T-cell (primary cell): ENCODE data around the gene FAM43A. TPM values are rescaled to one million over a fixed set of nuclear protein-coding genes. Genes with fewer than 3 reads are reported as not detected.

Experiments used
- ATAC-seq, 4 experiments: fragments of 200-7000 bp in 3 of 4; fragments of 150-1000 bp in 1 of 4; cut with Tn5 transposase; replicated peaks in 1 of 4; 1 replicate in 3 of 4; 2 replicates in 1 of 4; pipeline ENCODE4 v1.10.0; 2021; ENCODE audit warnings: moderate library complexity in 3 of 4, mild to moderate bottlenecking in 2 of 4, moderate number of reproducible peaks in 1 of 4
- CTCF ChIA-PET, 2 donors: fragments of 300-600 bp; sonication (Branson Sonifier 250); formaldehyde crosslinking; loops; one replicate each; lab custom pipeline; 2022; ENCODE audit warnings: antibody characterized with exemption in 2 of 2; lab: Charles Lee
- POLR2A ChIA-PET, 2 donors: fragments of 300-600 bp; sonication (Branson Sonifier 250); formaldehyde crosslinking; loops; one replicate each; lab custom pipeline; 2022; ENCODE audit warnings: antibody characterized with exemption in 2 of 2; lab: Charles Lee
- DNase-seq, 35 experiments: peaks; one replicate each; pipeline versions ENCODE4 v3.0.0 to v3.0.0-alpha.2; 2013 to 2023
- H3K27ac ChIP-seq: one replicate; pipeline ENCODE4 v1.5.1; 2013; ENCODE audit warnings: low read length
- H3K27me3 ChIP-seq, 2 experiments: replicated peaks in 1 of 2; 1 replicate in 1 of 2; 2 replicates in 1 of 2; pipeline versions ENCODE4 v1.6.1 to v1.7.0; 2013; ENCODE audit warnings: low read length in 1 of 2, mixed read lengths in 1 of 2; ENCODE audit not compliant: control insufficient read depth in 2 of 2, insufficient read depth in 2 of 2; ENCODE audit errors: extremely low read depth in 1 of 2
- H3K36me3 ChIP-seq, 2 donors: 1 replicate in 1 of 2; 2 replicates in 1 of 2; pipeline versions ENCODE4 v1.6.1 to v1.7.0; 2013; ENCODE audit warnings: low read length in 1 of 2; ENCODE audit not compliant: control insufficient read depth in 2 of 2, insufficient read depth in 1 of 2; ENCODE audit errors: extremely low read depth in 1 of 2
- H3K4me1 ChIP-seq, 2 experiments: 1 replicate in 1 of 2; 2 replicates in 1 of 2; pipeline versions ENCODE4 v1.6.1 to v1.7.0; 2013; ENCODE audit warnings: low read length in 2 of 2, mixed read lengths in 1 of 2; ENCODE audit not compliant: insufficient read depth in 2 of 2, control insufficient read depth in 1 of 2; ENCODE audit errors: extremely low read depth in 1 of 2
- H3K4me3 ChIP-seq, 2 donors: 1 replicate in 1 of 2; 2 replicates in 1 of 2; pipeline versions ENCODE4 v1.5.1 to v1.7.0; 2013; ENCODE audit warnings: mild to moderate bottlenecking in 2 of 2, low read length in 1 of 2, moderate library complexity in 1 of 2; ENCODE audit not compliant: control insufficient read depth in 1 of 2; ENCODE audit errors: extremely low read depth in 1 of 2
- H3K9me3 ChIP-seq: 2 replicates; pipeline ENCODE4 v1.7.0; 2013
- H3K27ac Mint-ChIP-seq, 2 donors: one replicate each; pipeline ENCODE4 v1.8.0; 2020 to 2021; ENCODE audit warnings: mild to moderate bottlenecking in 2 of 2, mixed read lengths in 2 of 2
- H3K27me3 Mint-ChIP-seq, 2 donors: one replicate each; pipeline ENCODE4 v1.8.0; 2021 to 2022; ENCODE audit warnings: mixed read lengths in 2 of 2
- H3K36me3 Mint-ChIP-seq: one replicate; pipeline ENCODE4 v1.8.0; 2021; ENCODE audit warnings: mixed read lengths
- H3K4me1 Mint-ChIP-seq, 3 donors: one replicate each; pipeline ENCODE4 v1.8.0; 2020 to 2022; ENCODE audit warnings: mixed read lengths in 3 of 3, mild to moderate bottlenecking in 1 of 3
- H3K4me3 Mint-ChIP-seq, 3 donors: one replicate each; pipeline ENCODE4 v1.8.0; 2020 to 2022; ENCODE audit warnings: mild to moderate bottlenecking in 3 of 3, mixed read lengths in 3 of 3, moderate library complexity in 3 of 3
- H3K9me3 Mint-ChIP-seq, 3 donors: one replicate each; pipeline ENCODE4 v1.8.0; 2020 to 2022; ENCODE audit warnings: mixed read lengths in 3 of 3
- WGBS: methylation state at CpG from one replicate; pipeline ENCODE4 v1.1.5; 2013; ENCODE audit warnings: missing lambda C conversion rate; ENCODE audit not compliant: insufficient coverage; 5-methylcytosine and 5-hydroxymethylcytosine counted together
- total RNA-seq, 35 experiments: library from RNA in 6 of 35; stranded (reverse) in 6 of 35; fragments of 120-200 nt in 1 of 35; gene quantifications; one replicate each; pipeline versions ENCODE4 v1.2.1 to v1.2.4 and lab custom pipeline; 2013 to 2026

FAM43A gene
- total RNA-seq, 5 donors from 2014 or later (not counting 1 experiment from before 2014, with no cell fraction given), result 2.2 to 14.2 (median 8.1) TPM

- ATAC-seq (peak in 2 of 4 experiments; percentile 5 to 24), DNase-seq (peak in 3 of 35 experiments; percentile 5 to 34 (median 16))
- Mint-ChIP-seq H3K9me3 (no peaks in the 10 kb centered on the region), H3K27ac (peak overlapping the region; percentile 83), H3K4me3 (peak overlapping the region; percentile 81 to 95 (median 89)), H3K36me3 (no peaks in the 10 kb centered on the region), H3K27me3 (peaks cover 13 to 17% of the 10 kb centered on the region in 2 donors), H3K4me1 (peaks cover 50 to 59% (median 51%) of the 10 kb centered on the region in 3 donors)
- no CpG with 5 or more reads among the region's 13 CpGs for WGBS
- Histone ChIP-seq H3K27ac (peak overlapping the region; percentile 35), H3K9me3 (no peaks in the 10 kb centered on the region), H3K27me3 (peaks cover 0 to 25% of the 10 kb centered on the region in 2 experiments), H3K4me1 (peaks cover 19 to 52% of the 10 kb centered on the region in 2 experiments), H3K4me3 (peak overlapping the region; percentile 69 to 70), H3K36me3 (no peaks in the 10 kb centered on the region)
- ChIA-PET CTCF (interaction anchor here in 1 of 2 donors (0.7 to 3.6 kb wide), 4 partner anchors 9 to 740 kb away, joined by 3 to 41 read pairs (median 4); partner anchors contain the start of gene LSG1), POLR2A (no interaction called here)
Observed at GRCh38 chr3:194685065-194685717, 492 bp upstream of the FAM43A start.

GRCh38 chr3:194686414-194686815 lies 732 bp downstream of the FAM43A start:
- H3K9me3 Mint-ChIP-seq, result no peaks in the 10 kb centered on the region
- ChIA-PET CTCF (interaction anchor here in 1 of 2 donors (2.1 to 3.6 kb wide), 2 partner anchors 15 to 83 kb away, joined by 17 to 41 read pairs; partner anchors contain the start of gene LSG1), POLR2A (interaction anchor here (0.6 to 3.1 kb wide), 3 partner anchors 14 to 630 kb away, joined by 3 to 19 read pairs (median 3); partner anchors contain the start of gene LSG1 (in 1 of the 2))
- WGBS, result under 1% methylated on average over 29 of the region's 29 CpGs
- Histone ChIP-seq H3K27me3 (peaks cover 0 to 25% of the 10 kb centered on the region in 2 experiments), H3K9me3 (no peaks in the 10 kb centered on the region), H3K27ac (no peak overlapping the region), H3K4me1 (peaks cover 19 to 52% of the 10 kb centered on the region in 2 experiments), H3K4me3 (peak overlapping the region; percentile 69 to 70), H3K36me3 (no peaks in the 10 kb centered on the region)
- ATAC-seq, result no peak
- peaks cover 13 to 17% of the 10 kb centered on the region in 2 donors for H3K27me3 Mint-ChIP-seq
- DNase-seq, result peak in 1 of 35 experiments; percentile 20
- peaks cover 50 to 64% (median 51%) of the 10 kb centered on the region in 3 donors for H3K4me1 Mint-ChIP-seq
- H3K4me3 Mint-ChIP-seq, result peak overlapping the region; percentile 81 to 95 (median 89)
- no peaks in the 10 kb centered on the region for H3K36me3 Mint-ChIP-seq
- peak overlapping the region; percentile 30 to 77 for H3K27ac Mint-ChIP-seq

- peaks cover 13 to 17% of the 10 kb centered on the region in 2 donors for H3K27me3 Mint-ChIP-seq
- POLR2A ChIA-PET, result interaction anchor here (0.6 to 3.1 kb wide), 7 partner anchors 14 to 827 kb away, joined by 3 to 19 read pairs (median 4); partner anchors contain the start of gene LSG1 (in 1 of the 2)
- peak in 21 of 35 experiments; percentile 6 to 57 (median 19) for DNase-seq
- H3K4me1 Mint-ChIP-seq, result peaks cover 50 to 64% (median 51%) of the 10 kb centered on the region in 3 donors
- Histone ChIP-seq H3K4me3 (peak overlapping the region; percentile 69 to 70), H3K4me1 (peaks cover 19 to 52% of the 10 kb centered on the region in 2 experiments), H3K27me3 (peaks cover 0 to 25% of the 10 kb centered on the region in 2 experiments), H3K9me3 (no peaks in the 10 kb centered on the region), H3K27ac (peak overlapping the region; percentile 47), H3K36me3 (no peaks in the 10 kb centered on the region)
- peak overlapping the region; percentile 85 to 95 (median 89) for H3K4me3 Mint-ChIP-seq
- peak overlapping the region; percentile 71 to 72 for H3K27ac Mint-ChIP-seq
- WGBS, result 8% methylated on average over 86 of the region's 86 CpGs
- H3K36me3 Mint-ChIP-seq, result no peaks in the 10 kb centered on the region
- CTCF ChIA-PET, result interaction anchor here (1.3 to 3.6 kb wide), 6 partner anchors 12 to 584 kb away, joined by 3 to 41 read pairs (median 8); partner anchors contain the start of genes LSG1 (in 1 of the 2) and XXYLT1 (in 1 of the 2)
- peak; percentile 6 to 17 (median 8) for ATAC-seq
- H3K9me3 Mint-ChIP-seq, result no peaks in the 10 kb centered on the region
Observed at GRCh38 chr3:194686816-194687637, 1.3 kb downstream of the FAM43A start.

GRCh38 chr3:194687638-194688199 lies 2.0 kb downstream of the FAM43A start:
- Histone ChIP-seq H3K36me3 (no peaks in the 10 kb centered on the region), H3K27me3 (peaks cover 0 to 25% of the 10 kb centered on the region in 2 experiments), H3K9me3 (no peaks in the 10 kb centered on the region), H3K27ac (peak overlapping the region; percentile 87), H3K4me1 (peaks cover 19 to 48% of the 10 kb centered on the region in 2 experiments), H3K4me3 (peak overlapping the region; percentile 69 to 70)
- CTCF ChIA-PET, result interaction anchor here (0.7 to 3.6 kb wide), 8 partner anchors 13 to 1060 kb away, joined by 3 to 41 read pairs (median 4); partner anchors contain the start of genes LSG1 (in 1 of the 2) and XXYLT1 (in 1 of the 2)
- peaks cover 13 to 17% of the 10 kb centered on the region in 2 donors for H3K27me3 Mint-ChIP-seq
- H3K4me3 Mint-ChIP-seq, result peak overlapping the region; percentile 85 to 95 (median 89)
- no peaks in the 10 kb centered on the region for H3K36me3 Mint-ChIP-seq
- DNase-seq, result peak; percentile 41 to 89 (median 60)
- peaks cover 44 to 58% (median 46%) of the 10 kb centered on the region in 3 donors for H3K4me1 Mint-ChIP-seq
- peak overlapping the region; percentile 71 to 72 for H3K27ac Mint-ChIP-seq
- POLR2A ChIA-PET, result interaction anchor here (0.6 to 3.1 kb wide), 7 partner anchors 15 to 826 kb away, joined by 3 to 19 read pairs (median 4); partner anchors contain the start of gene LSG1 (in 1 of the 2)
- H3K9me3 Mint-ChIP-seq, result no peaks in the 10 kb centered on the region
- under 1% methylated on average over 56 of the region's 57 CpGs for WGBS
- ATAC-seq, result peak; percentile 71 to 80 (median 76)

- H3K27me3 ChIP-seq, result peaks cover 0 to 21% of the 10 kb centered on the region in 2 experiments
- no peaks in the 10 kb centered on the region for H3K9me3 Mint-ChIP-seq
- POLR2A ChIA-PET, result interaction anchor here (0.7 to 3.1 kb wide), 5 partner anchors 16 to 293 kb away, joined by 3 to 19 read pairs (median 4); partner anchors contain the start of gene LSG1 (in 1 of the 2)
- H3K4me3 Mint-ChIP-seq, result peak overlapping the region; percentile 67 to 95 (median 69)
- no peaks in the 10 kb centered on the region for H3K36me3 Mint-ChIP-seq
- peak overlapping the region; percentile 69 to 70 for H3K4me3 ChIP-seq
- peaks cover 39 to 54% (median 42%) of the 10 kb centered on the region in 3 donors for H3K4me1 Mint-ChIP-seq
- DNase-seq, result peak in 12 of 35 experiments; percentile 2 to 55 (median 7)
- H3K27ac Mint-ChIP-seq, result peak overlapping the region; percentile 29 to 57
- 28% methylated on average over 4 of the region's 16 CpGs for WGBS
- CTCF ChIA-PET, result interaction anchor here (0.7 to 3.6 kb wide), 8 partner anchors 13 to 1060 kb away, joined by 3 to 41 read pairs (median 4); partner anchors contain the start of genes LSG1 (in 1 of the 2) and XXYLT1 (in 1 of the 2)
- peaks cover 19 to 43% of the 10 kb centered on the region in 2 experiments for H3K4me1 ChIP-seq
- no peaks in the 10 kb centered on the region for H3K9me3 ChIP-seq
- H3K27me3 Mint-ChIP-seq, result peaks cover 13 to 17% of the 10 kb centered on the region in 2 donors
- no peaks in the 10 kb centered on the region for H3K36me3 ChIP-seq
- ATAC-seq, result peak; percentile 17 to 22 (median 19)
- H3K27ac ChIP-seq, result peak overlapping the region; percentile 87
Observed at GRCh38 chr3:194688200-194688740, 2.6 kb downstream of the FAM43A start.
